BLaER1 treated with 17β-estradiol and CSF1 and Interleukin-3, amounts not matched to agents 10 nM and 100 nM (cell line): ENCODE results near the gene RNF167.
"Not testable (repeated sequence)": the region's sequence is repeated elsewhere in the genome, so short reads cannot be mapped to it uniquely, and the experiment has no call there.

Source experiments
- H3K27ac ChIP-seq, 11 experiments: shearing (Covaris generic); formaldehyde crosslinking; 2 replicates each; pipeline ENCODE4 v1.8.1; 2022
- H3K27me3 ChIP-seq, 11 experiments: shearing (Covaris generic); formaldehyde crosslinking; 2 replicates each; pipeline ENCODE4 v1.8.1; 2022
- H3K36me3 ChIP-seq, 11 experiments: shearing (Covaris generic); formaldehyde crosslinking; 2 replicates each; pipeline ENCODE4 v1.8.1; 2022
- H3K4me1 ChIP-seq, 10 experiments: shearing (Covaris generic); formaldehyde crosslinking; 2 replicates each; pipeline ENCODE4 v1.8.1; 2022
- H3K4me2 ChIP-seq, 11 experiments: shearing (Covaris generic); formaldehyde crosslinking; 2 replicates each; pipeline ENCODE4 v1.8.1; 2022
- H3K4me3 ChIP-seq, 10 experiments: shearing (Covaris generic); formaldehyde crosslinking; 2 replicates each; pipeline ENCODE4 v1.8.1; 2022
- H3K9ac ChIP-seq, 11 experiments: shearing (Covaris generic); formaldehyde crosslinking; 2 replicates each; pipeline ENCODE4 v1.8.1; 2022
- H3K9me3 ChIP-seq, 11 experiments: shearing (Covaris generic); formaldehyde crosslinking; replicated peaks in 1 of 11; 2 replicates each; pipeline ENCODE4 v1.8.1; 2022
- H4K20me1 ChIP-seq, 11 experiments: shearing (Covaris generic); formaldehyde crosslinking; 2 replicates each; pipeline ENCODE4 v1.8.1; 2022
- Cebpa-rat ChIP-seq, 11 experiments: shearing (Covaris generic); IDR thresholded peaks; 2 replicates each; pipeline ENCODE4 v1.8.1; 2022

Gene RNF167

DNA sequence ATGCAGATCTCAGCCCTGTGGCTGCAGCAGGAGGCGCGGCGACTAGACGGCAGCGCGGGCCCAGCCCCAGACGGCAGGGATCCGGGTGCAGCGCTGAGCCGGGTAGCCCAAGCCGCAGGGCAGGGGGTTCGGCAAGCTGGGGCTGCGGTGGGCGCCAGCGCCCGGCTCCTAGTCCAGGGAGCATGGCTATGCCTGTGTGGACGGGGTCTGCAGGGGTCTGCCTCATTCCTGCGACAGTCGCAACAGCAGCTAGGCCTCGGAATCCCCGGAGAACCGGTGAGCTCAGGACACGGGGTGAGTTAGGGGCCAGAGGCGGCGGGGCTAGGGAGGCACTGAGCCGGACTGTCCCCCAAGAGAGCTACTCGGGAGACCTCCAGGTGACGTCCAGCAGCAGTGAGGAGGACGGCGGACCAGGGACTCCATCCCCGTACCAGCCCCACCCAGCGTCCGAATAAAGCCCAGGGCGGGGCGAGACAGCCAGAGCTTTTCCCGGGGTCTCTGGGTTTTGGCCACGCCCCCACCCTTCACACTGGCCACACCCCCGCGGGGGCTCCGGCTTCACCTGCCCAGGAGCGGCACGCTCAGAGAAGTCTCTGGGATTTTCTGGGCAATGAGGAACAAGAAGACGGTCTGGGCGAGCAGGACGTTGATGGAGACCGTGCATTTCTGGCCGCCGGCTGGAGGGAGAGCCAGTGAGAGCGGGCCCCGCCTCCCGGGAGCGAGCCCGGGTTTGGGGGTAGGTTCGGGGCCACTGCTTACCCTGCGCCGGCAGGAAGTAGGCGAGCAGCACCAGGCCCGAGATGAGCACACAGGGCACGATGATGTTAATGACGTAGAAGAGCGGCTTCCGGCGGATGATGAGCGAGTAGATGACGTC lies 39.6 kb upstream of the RNF167 start:
- Histone ChIP-seq H3K27me3 (peaks cover 26 to 44% (median 35%) of the 10 kb centered on the region in 11 experiments), H3K27ac (peak overlapping the region in 1 of 11 experiments; percentile 17; a peak in 2 of 22 replicates), H3K4me1 (peaks cover 42 to 71% (median 54%) of the 10 kb centered on the region in 10 experiments), H3K9ac (peak overlapping the region in 3 of 11 experiments; percentile 8 to 68 (median 30); a peak in 2 of 22 replicates), H3K9me3 (no peaks in the 10 kb centered on the region), H3K36me3 (peaks cover 19 to 28% (median 21%) of the 10 kb centered on the region in 11 experiments), H3K4me2 (peak overlapping the region; percentile 64 to 89 (median 80)), H4K20me1 (peaks cover 0 to 29% (median 0%) of the 10 kb centered on the region in 11 experiments; a peak in 9 of 22 replicates), H3K4me3 (peak overlapping the region in 6 of 10 experiments; percentile 25 to 55 (median 50); a peak in 11 of 20 replicates)
- no peak for TF ChIP-seq Cebpa-rat (IDR thresholded peaks at IDR 0.05)

DNA sequence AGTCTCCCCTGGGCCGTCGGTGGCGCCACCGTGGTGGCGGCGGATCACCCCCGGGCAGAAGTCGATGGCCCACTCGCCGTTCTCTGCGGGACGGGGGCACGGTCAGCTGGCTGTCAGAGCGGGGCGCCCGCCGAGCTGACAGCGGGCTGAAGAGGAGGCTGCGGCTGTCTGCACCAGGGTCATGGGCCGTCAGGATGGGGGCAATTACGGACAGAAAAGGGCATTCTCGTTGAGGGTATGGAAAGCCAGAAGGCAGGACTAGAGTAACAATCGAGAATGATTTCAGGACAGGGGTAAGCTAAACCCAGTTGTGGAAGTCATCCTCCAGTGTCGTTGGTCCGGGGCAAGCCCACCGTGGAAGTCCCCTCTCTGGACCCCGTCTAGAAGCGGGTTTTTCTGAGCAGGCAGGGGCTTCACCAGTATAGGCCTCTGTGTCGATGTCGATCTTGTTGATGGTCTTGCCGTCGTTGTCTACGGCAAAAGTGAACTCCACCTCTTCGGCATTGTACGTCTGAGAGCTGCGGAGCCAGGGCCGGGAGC lies 38.9 kb upstream of the RNF167 start:
- Histone ChIP-seq H4K20me1 (peaks cover 0 to 25% (median 0%) of the 10 kb centered on the region in 11 experiments; a peak in 9 of 22 replicates), H3K27ac (peak overlapping the region in 1 of 11 experiments; percentile 17; a peak in 2 of 22 replicates), H3K9ac (peak overlapping the region in 2 of 11 experiments; percentile 8 to 68; a peak in 1 of 22 replicates), H3K36me3 (peaks cover 12 to 21% (median 14%) of the 10 kb centered on the region in 11 experiments; a peak in 21 of 22 replicates), H3K9me3 (no peaks in the 10 kb centered on the region), H3K27me3 (peaks cover 26 to 44% (median 35%) of the 10 kb centered on the region in 11 experiments), H3K4me3 (peak overlapping the region in 6 of 10 experiments; percentile 25 to 55 (median 40); a peak in 6 of 20 replicates), H3K4me2 (peak overlapping the region; percentile 64 to 89 (median 80)), H3K4me1 (peaks cover 42 to 64% (median 53%) of the 10 kb centered on the region in 10 experiments)
- no peak for TF ChIP-seq Cebpa-rat (IDR thresholded peaks at IDR 0.05)

DNA sequence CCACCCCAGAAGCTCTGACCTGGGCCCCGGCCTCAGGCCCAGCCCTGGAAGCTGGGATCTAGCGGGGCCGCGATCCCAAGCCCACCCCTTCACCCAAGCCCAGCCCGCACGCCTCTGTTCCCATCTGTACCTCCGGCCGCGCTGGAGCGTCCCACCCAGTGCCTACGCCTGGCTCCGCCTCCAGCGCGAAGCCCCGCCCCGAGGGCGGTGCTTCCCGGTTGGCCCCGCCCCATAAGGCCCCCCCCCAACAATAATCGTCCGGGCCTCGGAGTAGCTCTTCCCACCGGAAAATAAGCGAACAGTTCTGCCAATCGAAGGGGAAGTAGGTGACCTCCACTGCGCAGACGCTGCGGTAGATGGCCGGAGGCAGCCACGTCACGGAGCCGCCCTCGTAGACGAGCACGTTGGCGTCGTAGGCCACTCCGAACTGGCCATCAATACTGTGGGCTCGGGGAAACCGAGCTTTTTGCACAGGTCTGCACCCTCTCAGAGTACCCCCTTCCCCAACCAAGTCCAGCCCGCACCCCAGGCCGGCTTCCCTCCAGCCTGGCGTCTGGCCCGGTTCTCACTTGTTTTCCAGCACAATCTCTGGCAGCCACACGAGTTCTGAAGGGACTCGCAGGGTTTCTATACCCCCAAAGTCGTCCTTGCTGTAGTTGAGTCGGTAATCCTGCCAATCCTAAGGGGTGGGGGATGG lies 38.3 kb upstream of the RNF167 start:
- Histone ChIP-seq H3K4me1 (peaks cover 42 to 63% (median 52%) of the 10 kb centered on the region in 10 experiments), H3K36me3 (peaks cover 6 to 15% (median 8%) of the 10 kb centered on the region in 11 experiments; a peak in 21 of 22 replicates), H3K9ac (peak overlapping the region in 1 of 11 experiments; percentile 24; a peak in 1 of 22 replicates), H3K27ac (peak overlapping the region in 2 of 11 experiments; percentile 16 to 44; a peak in 2 of 22 replicates), H3K9me3 (no peaks in the 10 kb centered on the region), H3K27me3 (peaks cover 26 to 44% (median 35%) of the 10 kb centered on the region in 11 experiments), H4K20me1 (peaks cover 0 to 19% (median 0%) of the 10 kb centered on the region in 11 experiments; a peak in 9 of 22 replicates), H3K4me3 (no peak overlapping the region), H3K4me2 (peak overlapping the region in 10 of 11 experiments; percentile 57 to 89 (median 76); a peak in 15 of 22 replicates)
- TF ChIP-seq Cebpa-rat (IDR thresholded peaks at IDR 0.05) = no peak

DNA sequence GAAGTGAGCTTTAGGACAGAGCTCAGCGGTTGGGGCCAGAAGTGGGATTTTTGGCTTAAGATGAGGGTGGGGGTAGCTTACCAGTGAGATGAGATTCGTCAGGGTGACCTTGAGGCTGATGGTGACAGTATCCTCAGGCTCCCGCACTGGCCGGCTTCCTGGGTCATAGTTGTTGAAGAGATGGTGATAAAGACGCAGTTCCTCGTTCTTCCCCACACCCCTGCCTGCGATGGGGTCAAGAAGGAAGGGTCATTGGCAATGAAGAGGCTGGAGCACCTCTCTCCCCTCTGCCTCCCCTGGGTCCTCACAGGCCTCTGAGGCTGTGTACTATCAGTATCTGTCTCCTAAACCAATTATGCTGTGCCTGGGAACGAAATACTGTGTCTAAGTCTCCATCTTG lies 37.5 kb upstream of the RNF167 start:
- Histone ChIP-seq H3K4me2 (peak overlapping the region; percentile 57 to 89 (median 71)), H3K4me3 (no peak overlapping the region)

DNA sequence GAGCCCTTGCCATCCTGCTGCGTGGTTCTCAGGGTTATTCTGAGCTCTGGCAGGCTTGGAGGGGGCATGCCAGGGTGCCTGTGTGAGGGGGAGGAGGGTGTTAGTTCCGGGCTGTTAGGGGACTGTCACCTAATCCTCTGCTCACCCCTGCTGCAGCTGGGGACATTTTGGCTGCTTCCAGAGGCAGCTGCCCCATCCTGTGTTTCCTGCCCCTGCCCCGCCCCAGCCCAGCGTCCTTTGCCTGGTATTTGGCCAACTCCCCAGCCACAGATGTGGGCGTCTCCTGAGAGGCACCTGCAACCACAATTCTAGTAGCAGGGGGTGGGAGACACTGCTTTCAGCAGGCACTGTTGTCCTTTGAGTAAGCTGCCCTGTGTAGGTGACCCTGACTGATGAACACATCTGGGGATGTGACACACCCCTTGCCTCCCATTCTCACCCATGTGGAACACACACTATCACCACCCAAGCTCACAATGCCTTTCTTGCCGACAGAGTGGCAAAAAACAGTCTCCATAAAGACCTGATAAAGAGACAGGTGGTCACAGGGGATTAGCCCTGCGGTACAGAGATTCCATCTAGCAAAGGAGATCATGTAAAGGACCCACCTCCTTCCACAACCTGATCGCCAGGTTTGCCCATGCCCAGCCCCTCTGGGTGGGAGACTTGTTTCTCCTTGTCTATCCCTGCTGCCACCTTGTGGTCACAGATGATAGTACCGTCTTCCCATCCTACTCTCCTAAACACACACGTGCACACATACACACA lies 36.8 kb upstream of the RNF167 start, which contains the start of gene CHRNE:
CHRNE (minus strand) TSS at position 48 of the 768 bp plus-strand sequence; CDS start at position 13, 35 bp downstream.
- Histone ChIP-seq H3K9ac (peak within 1 kb of the TSS in 9 of 11 experiments; percentile 3 to 49 (median 29); a peak in 9 of 22 replicates), H3K4me2 (peak within 1 kb of the TSS; percentile 57 to 89 (median 71)), H3K36me3 (0 out of 22 replicates have a peak, but pooled peaks cover 0 to 5% (median 0%) of the 10 kb centered on the region in 11 experiments), H3K9me3 (no peaks in the 10 kb centered on the region), H4K20me1 (peaks cover 0 to 10% (median 0%) of the 10 kb centered on the region in 11 experiments; a peak in 6 of 22 replicates), H3K4me3 (peak within 1 kb of the TSS in 1 of 10 experiments; percentile 24; a peak in 1 of 20 replicates), H3K27ac (peak within 1 kb of the TSS in 4 of 11 experiments; percentile 3 to 44 (median 17); a peak in 6 of 22 replicates), H3K27me3 (peaks cover 24 to 32% (median 31%) of the 10 kb centered on the region in 11 experiments), H3K4me1 (peaks cover 46 to 59% (median 53%) of the 10 kb centered on the region in 10 experiments)
- TF ChIP-seq Cebpa-rat (IDR thresholded peaks at IDR 0.05) = no peak

More for the DNA sequence above, 37.5 kb upstream of the RNF167 start:
- no peak for TF ChIP-seq Cebpa-rat (IDR thresholded peaks at IDR 0.05)
- H3K27me3 ChIP-seq = peaks cover 26 to 38% (median 34%) of the 10 kb centered on the region in 11 experiments
- H3K9ac ChIP-seq = peak overlapping the region in 8 of 11 experiments; percentile 3 to 49 (median 29); a peak in 7 of 22 replicates
- H4K20me1 ChIP-seq = peaks cover 0 to 12% (median 0%) of the 10 kb centered on the region in 11 experiments; a peak in 6 of 22 replicates
- H3K27ac ChIP-seq = peak overlapping the region in 4 of 11 experiments; percentile 3 to 44 (median 17); a peak in 6 of 22 replicates
- H3K9me3 ChIP-seq = no peaks in the 10 kb centered on the region
- peaks cover 42 to 56% (median 51%) of the 10 kb centered on the region in 10 experiments for H3K4me1 ChIP-seq
- peaks cover 0 to 8% (median under 1%) of the 10 kb centered on the region in 11 experiments; a peak in 8 of 22 replicates for H3K36me3 ChIP-seq

DNA sequence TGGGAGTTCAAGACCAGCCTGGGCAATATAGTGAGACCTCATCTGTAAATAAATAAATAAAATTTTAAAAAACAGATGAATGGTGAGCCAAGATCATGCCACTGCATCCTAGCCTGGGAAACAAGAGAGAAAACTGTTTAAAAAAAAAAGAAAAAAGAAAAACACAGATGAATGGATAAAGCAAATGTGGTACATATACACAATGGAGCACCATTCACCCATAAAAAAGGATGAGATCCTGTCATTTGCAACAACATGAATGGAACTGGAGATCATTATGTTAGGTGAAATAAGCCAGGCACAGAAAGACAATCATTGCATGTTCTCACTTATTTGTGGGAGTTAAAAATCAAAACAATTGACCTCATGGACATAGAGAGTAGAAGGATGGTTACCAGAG lies 33.4 kb upstream of the RNF167 start:
- not testable (repeated sequence) for H3K27me3 ChIP-seq, H4K20me1 ChIP-seq, H3K4me2 ChIP-seq, H3K9me3 ChIP-seq, H3K4me3 ChIP-seq, H3K9ac ChIP-seq, H3K27ac ChIP-seq, H3K36me3 ChIP-seq
- H3K4me1 ChIP-seq = peaks cover 34 to 44% (median 38%) of the 10 kb centered on the region in 10 experiments

DNA sequence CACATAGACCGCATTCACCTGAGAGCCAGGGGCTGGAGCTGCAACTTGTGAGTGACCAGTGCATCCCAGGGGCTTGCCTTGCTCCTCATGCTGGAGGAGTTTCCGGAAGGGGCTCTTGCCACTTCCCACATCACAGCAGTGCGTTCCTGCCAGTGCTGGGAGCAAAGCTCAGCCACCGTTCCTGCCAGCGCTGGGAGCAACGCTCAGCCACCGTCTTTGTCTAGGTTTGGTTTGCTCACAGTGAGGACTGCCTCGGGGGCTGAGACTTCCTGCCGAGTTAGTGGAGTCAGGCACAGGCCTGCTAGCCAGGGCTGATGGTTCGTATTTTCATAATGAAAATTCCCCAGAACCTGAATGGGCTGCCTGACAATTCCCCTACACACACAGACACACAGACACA lies 31.8 kb upstream of the RNF167 start:
- Histone ChIP-seq H3K4me3 (no peak overlapping the region), H4K20me1 (no peaks in the 10 kb centered on the region; a peak in 1 of 22 replicates), H3K9me3 (no peaks in the 10 kb centered on the region), H3K27me3 (no peaks in the 10 kb centered on the region), H3K4me2 (peak overlapping the region; percentile 52 to 78 (median 71)), H3K9ac (peak overlapping the region; percentile 1 to 66 (median 49); a peak in 18 of 22 replicates), H3K36me3 (no peaks in the 10 kb centered on the region), H3K27ac (peak overlapping the region in 10 of 11 experiments; percentile 49 to 71 (median 65); a peak in 19 of 22 replicates), H3K4me1 (peaks cover 21 to 35% (median 28%) of the 10 kb centered on the region in 10 experiments)
- no peak for TF ChIP-seq Cebpa-rat (IDR thresholded peaks at IDR 0.05)
